DND-41 (cell line): ENCODE measurements around the gene HDDC2.

Experiments used
- ATAC-seq: fragments of 200-7000 bp; cut with Tn5 transposase; 3 replicates; pipeline ENCODE4 v1.9.1; 2021; ENCODE audit warnings: low read depth; ENCODE audit not compliant: insufficient read depth
- DNase-seq: peaks from one replicate; pipeline ENCODE4 v3.0.0-alpha.2; 2020
- H2AFZ ChIP-seq: 2 replicates; pipeline ENCODE4 v1.6.0; 2012; ENCODE audit warnings: low read depth, low read length
- H3K27ac ChIP-seq: 2 replicates; pipeline ENCODE4 v1.5.1; 2012; ENCODE audit warnings: low read length, inconsistent platforms
- H3K27me3 ChIP-seq: fragments of 200-600 bp; sonication (generic); 2 replicates; pipeline ENCODE4 v1.6.0; 2012; ENCODE audit warnings: low read length, mild to moderate bottlenecking, inconsistent platforms; ENCODE audit not compliant: insufficient read depth, poor library complexity
- H3K36me3 ChIP-seq: 2 replicates; pipeline ENCODE4 v1.5.1; 2012; ENCODE audit warnings: low read length, inconsistent platforms; ENCODE audit not compliant: insufficient read depth
- H3K4me1 ChIP-seq: 2 replicates; pipeline ENCODE4 v1.5.1; 2012; ENCODE audit warnings: mild to moderate bottlenecking, low read length; ENCODE audit not compliant: insufficient read depth
- H3K4me2 ChIP-seq: 2 replicates; pipeline ENCODE4 v1.6.0; 2012; ENCODE audit warnings: mild to moderate bottlenecking, moderate library complexity, low read length, inconsistent platforms; ENCODE audit not compliant: insufficient read depth
- H3K4me3 ChIP-seq, 2 experiments: fragments of 200-600 bp in 1 of 2; shearing (Covaris generic) in 1 of 2; 2 replicates each; pipeline ENCODE4 v1.5.1; 2012 to 2016; ENCODE audit warnings: inconsistent platforms in 2 of 2, low read length in 2 of 2, mild to moderate bottlenecking in 2 of 2, low read depth in 1 of 2, moderate library complexity in 1 of 2
- H3K79me2 ChIP-seq: 2 replicates; pipeline ENCODE4 v1.6.0; 2012; ENCODE audit warnings: low read length, inconsistent platforms; ENCODE audit not compliant: insufficient read depth
- H3K9ac ChIP-seq: 2 replicates; pipeline ENCODE4 v1.6.0; 2012; ENCODE audit warnings: low read depth, mild to moderate bottlenecking, inconsistent platforms, low read length, moderate library complexity
- H3K9me3 ChIP-seq: 2 replicates; pipeline ENCODE4 v1.5.1; 2012; ENCODE audit warnings: low read length, moderate library complexity, mild to moderate bottlenecking, inconsistent platforms; ENCODE audit not compliant: insufficient read depth, severe bottlenecking
- H4K20me1 ChIP-seq: 2 replicates; pipeline ENCODE4 v1.6.0; 2012; ENCODE audit warnings: low read length; ENCODE audit not compliant: insufficient read depth
- CTCF ChIP-seq: IDR thresholded peaks from 2 replicates; pipeline ENCODE4 v1.5.1; 2012; ENCODE audit warnings: borderline replicate concordance, low read length, moderate library complexity, mild to moderate bottlenecking; ENCODE audit not compliant: poor library complexity, severe bottlenecking; ENCODE audit errors: extremely low read depth
- EZH2 ChIP-seq: IDR thresholded peaks from 3 replicates; pipeline ENCODE4 v1.6.1; 2012; ENCODE audit warnings: borderline replicate concordance, low read depth, mild to moderate bottlenecking, moderate library complexity, low read length, inconsistent platforms; ENCODE audit not compliant: severe bottlenecking

The HDDC2 gene

GRCh38 chr6:125299257-125299656, 2.5 kb downstream of the HDDC2 start:
- Histone ChIP-seq H3K79me2 (peaks cover 32% of the 10 kb centered on the region), H3K27me3 (no peaks in the 10 kb centered on the region), H3K27ac (no peak overlapping the region), H3K9me3 (no peaks in the 10 kb centered on the region), H3K36me3 (peaks cover 53% of the 10 kb centered on the region), H4K20me1 (no peaks in the 10 kb centered on the region), H3K4me1 (peaks cover 32% of the 10 kb centered on the region), H2AFZ (no peak overlapping the region), H3K4me2 (peak overlapping the region; percentile 86; the same call in 1 of the 2 replicates), H3K4me3 (no peak overlapping the region), H3K9ac (no peak overlapping the region)
- DNase-seq = no peak
- no peak for TF ChIP-seq CTCF
- TF ChIP-seq EZH2 = no peak
- ATAC-seq = no peak

- Histone ChIP-seq H3K36me3 (peaks cover 76% of the 10 kb centered on the region), H3K79me2 (peaks cover 29% of the 10 kb centered on the region), H3K4me3 (no peak overlapping the region), H3K9me3 (no peaks in the 10 kb centered on the region), H3K27ac (no peak overlapping the region), H3K27me3 (no peaks in the 10 kb centered on the region), H3K4me1 (peaks cover 20% of the 10 kb centered on the region), H2AFZ (no peak overlapping the region), H4K20me1 (peaks cover 4% of the 10 kb centered on the region; the same call in 1 of the 2 replicates), H3K9ac (no peak overlapping the region), H3K4me2 (no peak overlapping the region)
- no peak for TF ChIP-seq CTCF
- TF ChIP-seq EZH2 = no peak
- no peak for DNase-seq
- no peak for ATAC-seq
These were observed 5.3 kb downstream of the HDDC2 start for GRCh38 chr6:125296471-125296870.

GRCh38 chr6:125294925-125295324, 6.8 kb downstream of the HDDC2 start:
- no peak for TF ChIP-seq CTCF
- TF ChIP-seq EZH2 = no peak

GRCh38 chr6:125294036-125294435, 7.7 kb downstream of the HDDC2 start:
- ATAC-seq (no peak), DNase-seq (no peak)
- Histone ChIP-seq H3K79me2 (peaks cover 7% of the 10 kb centered on the region; the same call in 1 of the 2 replicates), H3K4me1 (no peaks in the 10 kb centered on the region), H3K27ac (no peak overlapping the region), H3K4me3 (no peak overlapping the region), H3K9me3 (peaks cover 3% of the 10 kb centered on the region), H3K27me3 (no peaks in the 10 kb centered on the region), H3K9ac (no peak overlapping the region), H3K36me3 (peaks cover 80% of the 10 kb centered on the region), H4K20me1 (peaks cover 4% of the 10 kb centered on the region; the same call in 1 of the 2 replicates), H2AFZ (no peak overlapping the region), H3K4me2 (no peak overlapping the region)
- TF ChIP-seq CTCF = no peak

More at GRCh38 chr6:125294925-125295324, 6.8 kb downstream of the HDDC2 start:
- no peak overlapping the region for H3K9ac ChIP-seq
- H3K4me3 ChIP-seq = no peak overlapping the region
- no peak overlapping the region for H2AFZ ChIP-seq
- ATAC-seq (no peak), DNase-seq (no peak)
- H3K79me2 ChIP-seq = peaks cover 14% of the 10 kb centered on the region
- no peak overlapping the region for H3K4me2 ChIP-seq
- H4K20me1 ChIP-seq = peaks cover 4% of the 10 kb centered on the region; the same call in 1 of the 2 replicates
- no peak overlapping the region for H3K27ac ChIP-seq
- no peaks in the 10 kb centered on the region for H3K9me3 ChIP-seq
- H3K4me1 ChIP-seq = peaks cover 9% of the 10 kb centered on the region
- peaks cover 85% of the 10 kb centered on the region for H3K36me3 ChIP-seq
- H3K27me3 ChIP-seq = no peaks in the 10 kb centered on the region
